ENCODE results near the gene VPS35L.

DNA sequence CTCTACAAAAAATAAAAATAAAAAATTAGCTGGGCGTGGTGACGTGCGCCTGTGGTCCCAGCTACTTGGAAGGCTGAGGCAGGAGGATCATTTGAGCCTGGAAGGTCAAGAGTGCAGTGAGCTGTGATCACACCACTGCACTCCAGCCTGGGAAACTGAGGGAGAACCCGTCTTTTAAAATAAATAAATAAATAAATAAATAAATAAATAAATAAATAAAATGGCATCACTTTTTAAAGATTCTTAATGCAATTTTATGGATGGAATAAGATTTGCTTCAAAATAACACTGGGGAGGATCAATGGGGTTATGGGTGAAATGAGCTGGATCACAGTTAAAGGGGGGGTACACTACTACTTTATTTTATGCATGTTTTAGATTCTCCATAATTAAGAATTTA lies 48.5 kb upstream of the VPS35L start:
- TF ChIP-seq TCF7L2 (IDR thresholded peaks at IDR 0.05; ENCODE audit: low read depth, low read length) (no peak), WIZ (CRISPR knock-in tag; IDR thresholded peaks at IDR 0.05) (no peak), ZNF232 (CRISPR knock-in tag; IDR thresholded peaks at IDR 0.05; ENCODE audit: borderline replicate concordance) (no peak), MTA3 (CRISPR knock-in tag; IDR thresholded peaks at IDR 0.05) (no peak), CHD4 (IDR thresholded peaks at IDR 0.05; ENCODE audit: borderline replicate concordance, low read length) (no peak), EZH2 (conservative IDR thresholded peaks at IDR 0.05; ENCODE audit: low read depth, low read length) (no peak), ZNF335 (CRISPR knock-in tag; IDR thresholded peaks at IDR 0.05) (no peak), MAFG (CRISPR knock-in tag; IDR thresholded peaks at IDR 0.05) (no peak), NCOA2 (CRISPR knock-in tag; IDR thresholded peaks at IDR 0.05) (no peak)
- TF ChIP-seq, protein P1, sequence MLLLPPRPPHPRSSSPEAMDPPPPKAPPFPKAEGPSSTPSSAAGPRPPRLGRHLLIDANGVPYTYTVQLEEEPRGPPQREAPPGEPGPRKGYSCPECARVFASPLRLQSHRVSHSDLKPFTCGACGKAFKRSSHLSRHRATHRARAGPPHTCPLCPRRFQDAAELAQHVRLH (CRISPR knock-in tag; IDR thresholded peaks at IDR 0.05; ENCODE audit: borderline replicate concordance, low read depth): no peak
- TF ChIP-seq, protein P2, sequence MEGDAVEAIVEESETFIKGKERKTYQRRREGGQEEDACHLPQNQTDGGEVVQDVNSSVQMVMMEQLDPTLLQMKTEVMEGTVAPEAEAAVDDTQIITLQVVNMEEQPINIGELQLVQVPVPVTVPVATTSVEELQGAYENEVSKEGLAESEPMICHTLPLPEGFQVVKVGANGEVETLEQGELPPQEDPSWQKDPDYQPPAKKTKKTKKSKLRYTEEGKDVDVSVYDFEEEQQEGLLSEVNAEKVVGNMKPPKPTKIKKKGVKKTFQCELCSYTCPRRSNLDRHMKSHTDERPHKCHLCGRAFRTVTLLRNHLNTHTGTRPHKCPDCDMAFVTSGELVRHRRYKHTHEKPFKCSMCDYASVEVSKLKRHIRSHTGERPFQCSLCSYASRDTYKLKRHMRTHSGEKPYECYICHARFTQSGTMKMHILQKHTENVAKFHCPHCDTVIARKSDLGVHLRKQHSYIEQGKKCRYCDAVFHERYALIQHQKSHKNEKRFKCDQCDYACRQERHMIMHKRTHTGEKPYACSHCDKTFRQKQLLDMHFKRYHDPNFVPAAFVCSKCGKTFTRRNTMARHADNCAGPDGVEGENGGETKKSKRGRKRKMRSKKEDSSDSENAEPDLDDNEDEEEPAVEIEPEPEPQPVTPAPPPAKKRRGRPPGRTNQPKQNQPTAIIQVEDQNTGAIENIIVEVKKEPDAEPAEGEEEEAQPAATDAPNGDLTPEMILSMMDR (CRISPR knock-in tag; IDR thresholded peaks at IDR 0.05): no peak
- TF ChIP-seq, protein P3, sequence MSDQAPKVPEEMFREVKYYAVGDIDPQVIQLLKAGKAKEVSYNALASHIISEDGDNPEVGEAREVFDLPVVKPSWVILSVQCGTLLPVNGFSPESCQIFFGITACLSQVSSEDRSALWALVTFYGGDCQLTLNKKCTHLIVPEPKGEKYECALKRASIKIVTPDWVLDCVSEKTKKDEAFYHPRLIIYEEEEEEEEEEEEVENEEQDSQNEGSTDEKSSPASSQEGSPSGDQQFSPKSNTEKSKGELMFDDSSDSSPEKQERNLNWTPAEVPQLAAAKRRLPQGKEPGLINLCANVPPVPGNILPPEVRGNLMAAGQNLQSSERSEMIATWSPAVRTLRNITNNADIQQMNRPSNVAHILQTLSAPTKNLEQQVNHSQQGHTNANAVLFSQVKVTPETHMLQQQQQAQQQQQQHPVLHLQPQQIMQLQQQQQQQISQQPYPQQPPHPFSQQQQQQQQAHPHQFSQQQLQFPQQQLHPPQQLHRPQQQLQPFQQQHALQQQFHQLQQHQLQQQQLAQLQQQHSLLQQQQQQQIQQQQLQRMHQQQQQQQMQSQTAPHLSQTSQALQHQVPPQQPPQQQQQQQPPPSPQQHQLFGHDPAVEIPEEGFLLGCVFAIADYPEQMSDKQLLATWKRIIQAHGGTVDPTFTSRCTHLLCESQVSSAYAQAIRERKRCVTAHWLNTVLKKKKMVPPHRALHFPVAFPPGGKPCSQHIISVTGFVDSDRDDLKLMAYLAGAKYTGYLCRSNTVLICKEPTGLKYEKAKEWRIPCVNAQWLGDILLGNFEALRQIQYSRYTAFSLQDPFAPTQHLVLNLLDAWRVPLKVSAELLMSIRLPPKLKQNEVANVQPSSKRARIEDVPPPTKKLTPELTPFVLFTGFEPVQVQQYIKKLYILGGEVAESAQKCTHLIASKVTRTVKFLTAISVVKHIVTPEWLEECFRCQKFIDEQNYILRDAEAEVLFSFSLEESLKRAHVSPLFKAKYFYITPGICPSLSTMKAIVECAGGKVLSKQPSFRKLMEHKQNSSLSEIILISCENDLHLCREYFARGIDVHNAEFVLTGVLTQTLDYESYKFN (CRISPR knock-in tag; conservative IDR thresholded peaks at IDR 0.05): no peak
- TF ChIP-seq, protein P4, sequence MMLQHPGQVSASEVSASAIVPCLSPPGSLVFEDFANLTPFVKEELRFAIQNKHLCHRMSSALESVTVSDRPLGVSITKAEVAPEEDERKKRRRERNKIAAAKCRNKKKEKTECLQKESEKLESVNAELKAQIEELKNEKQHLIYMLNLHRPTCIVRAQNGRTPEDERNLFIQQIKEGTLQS (CRISPR knock-in tag; IDR thresholded peaks at IDR 0.05): no peak
- TF ChIP-seq, protein P5, sequence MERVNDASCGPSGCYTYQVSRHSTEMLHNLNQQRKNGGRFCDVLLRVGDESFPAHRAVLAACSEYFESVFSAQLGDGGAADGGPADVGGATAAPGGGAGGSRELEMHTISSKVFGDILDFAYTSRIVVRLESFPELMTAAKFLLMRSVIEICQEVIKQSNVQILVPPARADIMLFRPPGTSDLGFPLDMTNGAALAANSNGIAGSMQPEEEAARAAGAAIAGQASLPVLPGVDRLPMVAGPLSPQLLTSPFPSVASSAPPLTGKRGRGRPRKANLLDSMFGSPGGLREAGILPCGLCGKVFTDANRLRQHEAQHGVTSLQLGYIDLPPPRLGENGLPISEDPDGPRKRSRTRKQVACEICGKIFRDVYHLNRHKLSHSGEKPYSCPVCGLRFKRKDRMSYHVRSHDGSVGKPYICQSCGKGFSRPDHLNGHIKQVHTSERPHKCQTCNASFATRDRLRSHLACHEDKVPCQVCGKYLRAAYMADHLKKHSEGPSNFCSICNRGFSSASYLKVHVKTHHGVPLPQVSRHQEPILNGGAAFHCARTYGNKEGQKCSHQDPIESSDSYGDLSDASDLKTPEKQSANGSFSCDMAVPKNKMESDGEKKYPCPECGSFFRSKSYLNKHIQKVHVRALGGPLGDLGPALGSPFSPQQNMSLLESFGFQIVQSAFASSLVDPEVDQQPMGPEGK (CRISPR knock-in tag; IDR thresholded peaks at IDR 0.05): no peak

All from HepG2 (cell line).